HL-60 (cell line): ENCODE results near the gene TMEM250.

Source experiments
- CTCF ChIP-seq: IDR thresholded peaks from one replicate; pipeline ENCODE4 v1.5.1; 2011; ENCODE audit warnings: low read length, control low read depth, inconsistent platforms; ENCODE audit not compliant: insufficient read depth
- POLR2AphosphoS5 ChIP-seq: IDR thresholded peaks from 2 replicates; pipeline ENCODE4 v1.6.1; 2012; ENCODE audit warnings: low read depth
- REST ChIP-seq: IDR thresholded peaks from 2 replicates; pipeline ENCODE4 v1.6.1; 2012; ENCODE audit warnings: low read depth; ENCODE audit not compliant: insufficient replicate concordance

GRCh38 chr9:136128436-136128835 is 9.8 kb upstream of the TMEM250 start:
- no peak for TF ChIP-seq CTCF
- no peak for TF ChIP-seq POLR2AphosphoS5
- no peak for TF ChIP-seq REST
